NCI-H748 treated with DMSO at 0.1 percent for 48 hours (cell line): ENCODE data around the gene PPTC7.
"Not testable (repeated sequence)": the region's sequence is repeated elsewhere in the genome, so short reads cannot be mapped to it uniquely, and the experiment has no call there.

Experiments
- DNase-seq: peaks from one replicate; lab custom pipeline; 2025; lab: John Stamatoyannopoulos, UW

The PPTC7 gene

DNA sequence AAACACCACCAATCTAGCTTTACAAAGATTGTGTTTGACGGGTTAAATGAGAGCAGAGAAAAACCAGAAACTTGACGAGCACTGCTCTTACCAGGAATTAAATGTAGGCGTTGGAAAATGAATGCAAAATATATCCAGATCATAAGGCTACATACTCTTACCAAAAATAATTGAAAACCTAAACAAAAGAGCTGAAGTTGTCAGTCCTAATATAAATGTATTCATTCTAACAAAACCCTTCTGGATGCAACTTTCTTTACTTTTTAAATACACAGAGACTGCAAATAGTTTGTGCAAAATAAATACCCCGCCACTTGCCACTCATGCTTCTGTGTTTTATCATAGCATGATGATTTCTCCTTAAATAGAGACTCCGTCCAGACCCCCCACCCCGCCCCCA lies 48.3 kb downstream of the PPTC7 start:
- DNase-seq, result no peak

GRCh38 chr12:110533607-110534006 lies 49.5 kb downstream of the PPTC7 start:
- no peak for DNase-seq

- DNase-seq, result no peak
These were observed 50.5 kb downstream of the PPTC7 start for GRCh38 chr12:110532644-110533043.

- no peak for DNase-seq
These were observed 51.3 kb downstream of the PPTC7 start for GRCh38 chr12:110531741-110532333.

DNA sequence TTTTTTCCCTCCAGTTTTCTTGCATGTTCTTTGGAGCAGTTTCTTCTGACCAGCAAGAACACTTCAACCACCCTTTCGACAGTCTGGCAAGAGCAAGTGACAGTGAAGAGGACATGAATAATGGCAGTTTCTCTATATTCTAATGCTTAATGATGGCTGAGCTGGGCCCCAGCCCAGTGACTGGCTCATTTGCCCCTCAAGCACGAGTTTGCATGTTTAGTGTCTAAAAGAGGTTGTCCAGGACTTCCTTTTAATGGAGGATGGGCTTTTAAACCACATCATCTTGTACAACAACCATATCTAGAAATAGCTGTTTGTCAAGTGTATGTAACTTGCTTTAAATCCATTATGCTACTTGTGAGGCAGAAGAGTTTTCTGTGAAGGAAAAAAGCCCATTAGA lies 52.6 kb downstream of the PPTC7 start:
- DNase-seq, result no peak

- DNase-seq, result no peak
These were observed 54.8 kb downstream of the PPTC7 start for GRCh38 chr12:110528277-110528839.

GRCh38 chr12:110520876-110521712 lies 62.0 kb downstream of the PPTC7 start:
- DNase-seq, result not testable (repeated sequence)

DNA sequence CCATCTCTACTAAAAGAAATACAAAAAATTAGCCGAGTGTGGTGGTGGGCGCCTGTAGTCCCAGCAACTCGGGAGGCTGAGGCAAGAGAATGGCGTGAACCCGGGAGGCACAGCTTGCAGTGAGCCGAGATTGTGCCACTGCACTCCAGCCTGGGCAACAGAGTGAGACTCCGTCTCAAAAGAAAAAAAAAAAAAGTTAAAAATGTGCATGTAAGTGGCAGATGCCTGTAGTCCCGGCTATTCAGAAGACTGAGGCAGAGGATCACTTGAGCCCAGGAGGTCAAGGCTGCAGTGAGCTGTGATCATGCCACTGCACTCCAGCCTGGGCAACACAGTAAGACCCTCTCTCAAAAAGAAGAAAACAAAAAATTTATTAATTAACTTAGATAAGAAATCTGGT lies 65.1 kb downstream of the PPTC7 start:
- DNase-seq, result not testable (repeated sequence)

DNA sequence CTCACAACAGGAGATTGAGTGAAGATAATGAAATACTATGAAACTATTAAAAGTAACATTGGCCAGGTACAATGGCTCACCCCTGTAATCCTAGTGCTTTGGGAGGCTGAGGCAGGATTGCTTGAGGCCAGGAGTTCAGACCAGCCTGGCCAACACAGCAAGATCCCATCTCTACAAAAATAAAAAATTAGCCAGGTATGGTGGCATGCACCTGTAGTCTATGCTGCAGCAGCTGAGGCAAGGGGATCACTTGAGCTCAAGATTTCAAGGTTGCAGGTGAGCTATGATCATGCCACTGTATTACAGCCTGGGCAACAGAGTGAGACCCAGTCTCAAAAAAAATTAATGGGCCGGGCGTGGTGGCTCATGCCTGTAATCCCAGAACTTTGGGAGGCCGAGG lies 66.1 kb downstream of the PPTC7 start:
- DNase-seq, result no peak

GRCh38 chr12:110514363-110514762 lies 68.8 kb downstream of the PPTC7 start:
- DNase-seq, result no peak

GRCh38 chr12:110513842-110514241 lies 69.3 kb downstream of the PPTC7 start:
- DNase-seq, result no peak

GRCh38 chr12:110508071-110508586 lies 75.0 kb downstream of the PPTC7 start:
- no peak for DNase-seq

- no peak for DNase-seq
These were observed 77.8 kb downstream of the PPTC7 start for GRCh38 chr12:110505332-110505731.

GRCh38 chr12:110503432-110503831 lies 79.7 kb downstream of the PPTC7 start:
- DNase-seq, result no peak

DNA sequence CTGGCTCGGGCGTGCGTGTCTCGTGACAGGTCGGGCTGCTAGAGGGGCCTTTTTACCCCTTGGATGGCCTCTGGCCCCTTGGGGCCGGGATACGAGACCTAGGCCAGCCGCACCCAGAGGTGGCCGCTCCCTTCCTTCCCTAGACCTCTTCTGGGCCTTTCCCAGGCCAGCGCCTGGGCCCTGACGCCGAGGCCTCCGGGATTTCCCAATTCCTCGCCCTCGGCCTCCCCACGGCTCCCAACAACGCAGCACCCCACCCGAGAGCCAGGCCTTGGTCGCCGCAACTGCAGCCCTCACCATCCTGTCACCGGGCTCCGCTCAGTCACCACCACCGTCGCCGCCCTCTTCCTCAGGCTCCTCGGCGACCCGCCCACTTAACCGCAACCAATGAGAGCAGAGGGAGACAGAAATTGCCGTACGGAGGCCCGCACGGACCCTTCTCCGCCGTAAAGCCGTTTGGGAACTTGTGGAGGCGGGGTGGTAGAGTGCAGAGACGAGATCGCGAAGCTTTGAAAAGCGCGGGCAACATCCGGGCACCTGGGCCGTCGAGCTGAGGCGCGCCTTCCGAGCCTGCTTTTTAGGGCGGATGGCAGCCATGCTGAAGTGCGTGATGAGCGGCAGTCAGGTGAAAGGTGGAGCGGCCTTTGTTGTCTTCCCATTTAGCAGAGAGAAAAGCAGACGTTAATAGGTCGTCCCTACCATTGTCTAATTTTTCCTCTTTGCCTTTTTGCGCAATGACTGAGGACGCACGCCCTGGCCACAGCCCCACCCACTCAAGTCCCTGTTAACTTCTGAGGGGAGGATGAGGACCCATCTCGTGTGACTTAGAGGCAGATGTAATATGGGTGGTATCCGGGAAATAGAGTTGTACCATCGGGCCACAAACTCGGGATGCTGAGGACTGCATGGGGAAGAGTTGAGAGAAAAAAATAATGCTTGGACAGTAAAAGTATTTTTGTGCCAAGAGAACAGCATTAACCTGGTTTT lies 81.1 kb downstream of the PPTC7 start, which contains the start of the genes RAD9B and VPS29:
RAD9B (plus strand) TSS at position 580 of the 987 bp plus-strand sequence; CDS start at position 587, 7 bp downstream.
VPS29 (minus strand) TSS at position 360 of the 987 bp plus-strand sequence; CDS start at position 300, 60 bp downstream.
- DNase-seq, result peak; percentile 95

- DNase-seq, result peak; percentile 21
These were observed 81.7 kb downstream of the PPTC7 start for GRCh38 chr12:110501399-110501751.

DNA sequence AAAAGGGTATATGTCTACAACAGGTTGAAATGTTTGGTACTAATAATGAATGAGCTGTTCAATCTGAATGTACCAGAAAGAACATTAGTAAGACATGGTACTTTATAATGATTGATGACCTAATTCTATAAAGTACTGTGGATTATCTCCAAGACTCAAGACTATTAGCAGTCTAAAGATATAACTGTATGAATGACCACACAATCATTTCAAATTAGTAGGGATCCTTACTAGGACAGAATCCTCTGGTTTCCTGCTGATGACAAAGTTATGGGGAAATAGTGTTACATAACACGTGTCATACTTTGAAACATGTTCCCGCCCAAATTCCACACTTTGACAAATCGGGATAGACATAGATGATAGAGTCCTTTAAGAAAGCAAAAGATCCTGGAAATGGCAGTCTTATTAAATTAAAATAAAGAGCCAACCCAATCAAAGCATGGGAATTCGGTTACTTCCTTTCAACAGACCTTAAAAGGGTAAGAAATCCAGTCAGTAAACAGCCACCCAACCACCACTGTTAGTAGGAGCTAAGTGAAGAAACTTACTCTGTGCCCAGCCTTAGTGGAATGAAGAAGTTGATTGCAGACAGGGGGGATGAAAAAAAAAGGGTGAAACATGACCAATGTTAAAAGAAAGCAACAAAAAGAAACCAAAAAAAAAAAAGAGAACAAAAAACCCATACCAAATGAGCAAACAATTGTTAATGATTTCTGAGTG lies 84.0 kb downstream of the PPTC7 start:
- DNase-seq, result no peak
